HepG2 (cell line): Measurements from ENCODE around the gene SERPINA3. TPM values are rescaled to one million over a fixed set of nuclear protein-coding genes. Genes with fewer than 3 reads are reported as not detected.

Experiments used
- ARID3A ChIP-seq: IDR thresholded peaks from 2 replicates; pipeline ENCODE4 v1.6.1; 2012; ENCODE audit warnings: low read depth, low read length, improper control_type of control experiment
- BCLAF1 ChIP-seq: fragments of 450-650 bp; IDR thresholded peaks from 2 replicates; pipeline ENCODE4 v1.6.1; 2017; ENCODE audit warnings: mild to moderate bottlenecking
- CREB1 ChIP-seq, 2 experiments: fragments of 450-650 bp in 1 of 2; IDR thresholded peaks; 2 replicates each; pipeline ENCODE4 v1.6.1; 2016 to 2017; ENCODE audit warnings: control low read depth in 1 of 2, mild to moderate bottlenecking in 1 of 2, missing compliant biosample characterization in 1 of 2, missing genetic modification characterization in 1 of 2
- FOXP4 ChIP-seq: sonication (generic); formaldehyde crosslinking; IDR thresholded peaks from 2 replicates; pipeline ENCODE4 v1.4.0; 2020; ENCODE audit warnings: missing genetic modification reagents
- GLI4 ChIP-seq: sonication (generic); formaldehyde crosslinking; IDR thresholded peaks from 2 replicates; pipeline ENCODE4 v1.5.1; 2020; ENCODE audit warnings: missing genetic modification reagents, mild to moderate bottlenecking, moderate library complexity, borderline replicate concordance
- HES4 ChIP-seq: sonication (generic); formaldehyde crosslinking; IDR thresholded peaks from 2 replicates; pipeline ENCODE4 v1.9.0; 2021; ENCODE audit warnings: mild to moderate bottlenecking, missing genetic modification reagents, borderline replicate concordance
- HNF4A ChIP-seq: sonication (generic); formaldehyde crosslinking; IDR thresholded peaks from 2 replicates; pipeline ENCODE4 v1.4.0; 2020; ENCODE audit warnings: missing genetic modification reagents
- HNRNPL ChIP-seq: fragments of 200-400 bp; formaldehyde crosslinking; IDR thresholded peaks from 2 replicates; pipeline ENCODE4 v1.6.1; 2017; ENCODE audit warnings: mild to moderate bottlenecking, low read depth, low read length
- KDM6A ChIP-seq: IDR thresholded peaks from 2 replicates; pipeline ENCODE4 v1.6.1; 2016; ENCODE audit warnings: low read depth
- NFAT5 ChIP-seq: sonication (generic); formaldehyde crosslinking; IDR thresholded peaks from 2 replicates; pipeline ENCODE4 v1.4.0; 2020; ENCODE audit warnings: missing genetic modification reagents
- SP1 ChIP-seq, 2 experiments: fragments of 450-650 bp in 1 of 2; sonication (generic) in 1 of 2; formaldehyde crosslinking in 1 of 2; IDR thresholded peaks; 2 replicates each; pipeline versions ENCODE4 v1.4.0 to v1.6.1; 2016 to 2020; ENCODE audit warnings: missing genetic modification reagents in 1 of 2
- ZNF430 ChIP-seq: sonication (generic); formaldehyde crosslinking; IDR thresholded peaks from 2 replicates; pipeline ENCODE4 v1.9.0; 2021; ENCODE audit warnings: mild to moderate bottlenecking, missing genetic modification reagents
- ZNF44 ChIP-seq: sonication (generic); formaldehyde crosslinking; IDR thresholded peaks from 2 replicates; pipeline ENCODE4 v1.5.1; 2020; ENCODE audit warnings: mild to moderate bottlenecking, missing genetic modification reagents
- ZNF546 ChIP-seq: sonication (generic); formaldehyde crosslinking; conservative IDR thresholded peaks from 2 replicates; pipeline ENCODE4 v1.8.1; 2023; ENCODE audit warnings: mild to moderate bottlenecking, missing genetic modification reagents
- ZNF670 ChIP-seq: sonication (generic); formaldehyde crosslinking; IDR thresholded peaks from 2 replicates; pipeline ENCODE4 v1.8.0; 2022; ENCODE audit warnings: mild to moderate bottlenecking, missing genetic modification reagents, borderline replicate concordance
- polyA plus RNA-seq, 8 experiments: library from polyadenylated mRNA; depleted of rRNA in 3 of 8; stranded (reverse) in 7 of 8; unstranded in 1 of 8; fragments of >200 nt; fragmentation: Illumina TruSeq in 4 of 8; extraction: Trizol in 4 of 8; gene quantifications; 2 replicates each; pipeline versions ENCODE4 v1.2.1 to v1.2.3, GENCODE V29; 2011 to 2016; ENCODE audit warnings: low read depth in 4 of 8, missing spikeins in 1 of 8, mixed read lengths in 1 of 8; ENCODE audit not compliant: insufficient read depth in 1 of 8
- total RNA-seq, 5 experiments: library from RNA; depleted of rRNA; stranded (reverse); fragments of >200 nt; fragmentation: Illumina TruSeq; extraction: Trizol; gene quantifications; 2 replicates each; pipeline ENCODE4 v1.2.3, GENCODE V29; 2016; ENCODE audit warnings: low read depth in 1 of 5

Gene SERPINA3
- total and polyA plus RNA-seq, 2 of the 13 experiments (the other 11 are each of a cell fraction or from before 2014, with no cell fraction given), result 825 to 2,200 TPM

GRCh38 chr14:94593749-94594431 is 18.3 kb upstream of the SERPINA3 start (continued):
- no peak; the same call in 1 of the 2 replicates for TF ChIP-seq NFAT5 (CRISPR knock-in tag)
- TF ChIP-seq ZNF546, result no peak; the same call in 1 of the 2 replicates
- peak; percentile 99 for TF ChIP-seq FOXP4 (CRISPR knock-in tag)
- TF ChIP-seq ARID3A, result peak; percentile 71
- TF ChIP-seq ZNF670 (CRISPR knock-in tag), result peak; percentile 99
- TF ChIP-seq HES4, result no peak; the same call in 1 of the 2 replicates
- no peak for TF ChIP-seq BCLAF1
- TF ChIP-seq HNF4A (CRISPR knock-in tag), result peak; percentile 99
- no peak for TF ChIP-seq SP1 (IDR thresholded peaks at IDR 0.05)
- TF ChIP-seq SP1 (CRISPR knock-in tag; IDR thresholded peaks at IDR 0.05), result no peak; the same call in 1 of the 2 replicates
- peak; percentile 98 for TF ChIP-seq KDM6A
- TF ChIP-seq HNRNPL, result peak; percentile 75; the same call in 1 of the 2 replicates
- TF ChIP-seq CREB1 (IDR thresholded peaks at IDR 0.05), result peak; percentile 44; the same call in 1 of the 2 replicates
- TF ChIP-seq CREB1 (CRISPR knock-in tag; IDR thresholded peaks at IDR 0.05), result peak; percentile 88
- no peak; the same call in 1 of the 2 replicates for TF ChIP-seq ZNF44 (CRISPR knock-in tag)
- peak; percentile 96 for TF ChIP-seq ZNF430 (CRISPR knock-in tag)
- no peak; the same call in 1 of the 2 replicates for TF ChIP-seq GLI4 (CRISPR knock-in tag)
